NCI-H1105 (cell line): Measurements from ENCODE around the gene VGLL3.
"Not testable (repeated sequence)": the region's sequence is repeated elsewhere in the genome, so short reads cannot be mapped to it uniquely, and the experiment has no call there.

Experiments
- DNase-seq: peaks from one replicate; lab custom pipeline; 2025; lab: John Stamatoyannopoulos, UW

The VGLL3 gene

DNA sequence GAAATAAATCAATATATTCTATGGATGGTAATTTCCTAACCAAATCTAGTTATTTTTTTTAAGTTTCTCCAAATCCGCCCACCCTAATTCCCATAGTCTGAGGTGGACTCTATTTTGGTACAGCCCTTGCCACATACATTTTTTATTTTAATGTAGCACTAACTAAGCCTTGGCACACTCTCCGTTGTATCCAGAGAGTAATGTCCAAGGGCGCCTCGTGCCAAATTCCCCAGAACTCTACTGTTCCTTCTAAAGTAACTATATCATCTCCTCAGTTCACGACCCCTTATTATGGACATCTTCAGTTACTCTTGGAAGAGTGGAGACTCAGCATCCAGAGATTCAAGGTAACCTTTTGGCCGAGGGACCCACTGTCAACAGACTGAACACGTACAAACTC, 1.3 kb downstream of the VGLL3 start:
- DNase-seq = no peak

DNA sequence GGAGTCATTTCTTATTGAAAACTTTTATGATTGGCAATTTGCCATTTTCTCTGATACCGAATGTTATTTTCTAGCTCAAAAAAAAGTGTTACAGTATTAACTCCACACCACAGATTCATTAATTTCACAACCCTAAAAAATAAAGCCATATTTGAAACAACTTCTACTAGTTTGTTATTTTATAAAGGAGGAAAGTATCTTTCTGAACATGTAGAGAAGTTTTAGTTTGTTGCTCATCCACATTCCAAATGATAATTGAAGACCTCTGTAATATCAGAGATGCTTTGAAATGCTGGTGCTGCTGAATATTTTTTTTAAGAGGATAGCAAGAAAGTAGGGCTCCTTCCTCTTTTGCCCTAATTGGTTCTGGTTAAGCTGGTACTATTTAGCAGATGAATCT, 1.9 kb downstream of the VGLL3 start:
- no peak for DNase-seq

DNA sequence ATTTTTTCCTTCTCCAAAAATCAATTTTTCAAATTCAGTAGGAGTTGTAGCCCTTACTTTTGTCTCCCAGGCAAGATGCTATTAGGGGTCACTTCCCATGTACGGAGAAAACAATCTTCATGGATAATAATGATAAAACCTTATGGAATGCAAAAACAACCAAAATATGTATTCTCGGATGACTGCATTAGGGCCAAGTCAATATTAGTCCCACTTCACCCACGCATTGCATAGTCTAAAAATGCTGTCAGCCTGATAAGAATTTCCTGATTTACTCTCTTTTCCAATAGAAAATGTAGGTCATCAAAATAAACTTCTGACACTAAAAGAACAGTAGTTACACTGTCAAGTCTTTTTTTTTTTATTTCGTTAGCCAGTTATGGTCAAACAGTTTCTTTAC, 2.7 kb downstream of the VGLL3 start:
- DNase-seq = no peak

DNA sequence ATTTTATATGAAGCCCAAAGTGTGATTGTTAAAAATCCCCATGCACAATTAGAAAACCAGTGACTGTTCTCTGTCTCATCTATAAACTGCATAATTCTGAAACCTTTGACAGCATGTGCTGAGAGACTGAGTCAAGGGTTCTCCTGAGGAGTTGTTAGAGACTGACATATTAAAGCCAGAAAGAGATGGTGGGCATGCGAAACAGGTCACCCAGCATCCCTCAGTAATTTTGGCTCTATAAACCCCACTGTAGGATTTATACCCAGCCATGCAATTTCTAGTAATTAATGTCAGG, 3.6 kb downstream of the VGLL3 start:
- no peak for DNase-seq

DNA sequence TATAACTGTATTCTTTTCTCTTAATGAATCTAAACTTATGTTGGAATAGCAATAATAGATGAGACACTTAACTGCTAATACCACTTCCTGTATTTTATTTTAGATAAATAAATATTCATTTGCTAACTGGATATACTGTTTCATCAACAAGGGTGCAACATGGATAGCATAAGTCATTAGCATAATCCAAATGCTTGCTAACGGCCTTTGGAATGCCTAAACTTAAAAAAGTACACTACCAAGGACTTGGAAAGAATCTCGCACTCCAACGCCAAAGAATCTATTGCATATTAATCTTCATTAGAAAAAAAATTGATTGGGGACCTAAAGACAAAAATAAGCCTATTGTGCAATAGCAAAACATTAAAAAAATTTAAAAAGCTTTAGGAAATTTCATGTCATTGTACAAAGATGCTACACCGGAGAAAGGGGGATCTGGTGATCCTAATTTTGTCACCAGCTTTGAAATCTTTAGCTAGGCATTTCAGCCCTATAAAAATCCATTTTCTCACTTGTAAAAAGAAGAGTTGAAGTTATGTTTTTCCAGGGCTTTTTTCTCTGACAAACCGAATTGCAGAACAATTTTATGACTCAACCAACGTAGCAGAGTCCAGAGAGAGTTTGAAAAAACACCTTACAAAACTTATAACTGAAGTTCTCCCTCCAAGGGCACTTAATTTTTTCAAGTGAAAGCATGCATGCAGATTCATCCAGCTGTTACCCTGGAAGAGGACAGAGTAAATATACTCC, 4.1 kb downstream of the VGLL3 start:
- DNase-seq = no peak

DNA sequence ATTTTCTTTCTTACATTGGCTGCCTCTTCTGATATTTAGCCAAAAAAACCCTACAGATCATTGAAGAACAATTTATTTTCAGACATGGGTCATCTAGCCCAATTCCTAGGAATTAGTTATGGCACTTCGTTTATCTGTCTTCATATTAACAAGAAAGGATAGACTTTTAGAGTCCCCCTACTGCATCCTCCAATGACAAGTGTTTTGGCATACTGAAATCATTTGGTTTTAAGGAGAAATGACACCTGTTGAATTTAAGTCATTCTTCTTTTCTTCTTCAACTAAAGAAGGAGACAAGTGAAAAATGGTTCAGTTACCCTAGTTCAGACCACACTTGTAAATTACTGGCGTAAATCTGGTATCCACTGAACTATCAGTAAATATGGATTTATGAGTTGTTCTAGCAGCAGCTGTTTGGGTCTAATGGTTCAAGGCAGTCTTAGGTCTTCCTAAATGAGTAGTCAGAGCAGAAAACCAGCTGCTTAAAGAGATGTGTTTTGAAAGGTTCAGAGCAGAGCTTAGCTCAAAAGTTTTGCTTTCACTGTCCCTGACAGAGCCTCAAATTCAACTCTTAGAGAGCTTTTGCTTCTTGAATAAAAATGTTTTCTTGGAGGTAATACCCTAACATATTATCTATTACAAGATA, 5.6 kb downstream of the VGLL3 start:
- DNase-seq = no peak

DNA sequence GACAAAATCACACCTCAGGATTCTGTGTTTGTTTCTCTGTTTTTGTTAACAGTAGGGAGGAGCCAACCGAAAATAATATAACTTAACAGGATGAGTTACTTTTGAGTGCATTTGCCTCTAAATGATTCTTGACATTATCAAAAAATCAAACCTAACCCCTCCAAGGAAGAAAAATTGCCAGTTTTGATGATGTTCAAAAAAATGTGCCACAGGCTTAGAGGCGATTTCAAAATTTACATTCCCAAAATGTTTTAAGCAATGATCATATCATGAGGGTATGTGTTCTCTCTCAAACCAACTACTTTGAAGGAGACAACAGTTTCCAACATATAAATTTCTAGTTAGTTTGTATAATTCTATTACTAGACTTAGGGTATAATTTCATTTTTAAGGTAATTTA, 6.7 kb downstream of the VGLL3 start:
- no peak for DNase-seq

DNA sequence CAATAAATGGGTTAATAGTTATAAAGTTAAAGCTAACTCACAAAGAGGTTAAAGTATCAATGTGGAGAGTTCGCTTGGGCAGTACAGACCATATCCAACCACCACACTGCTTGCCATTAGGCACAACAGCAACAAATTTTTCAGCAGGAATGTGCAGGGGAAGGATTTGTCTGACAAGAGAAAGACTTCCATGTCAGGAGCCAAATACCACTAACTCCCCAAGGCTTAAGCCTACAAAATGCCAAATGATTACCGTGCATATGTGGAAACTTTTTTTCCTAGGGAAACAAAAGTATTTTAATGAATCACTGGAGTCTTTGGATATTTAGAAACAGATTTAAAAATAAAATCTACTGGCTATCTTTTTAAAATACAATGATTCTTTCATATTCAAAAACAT, 8.1 kb downstream of the VGLL3 start:
- no peak for DNase-seq

DNA sequence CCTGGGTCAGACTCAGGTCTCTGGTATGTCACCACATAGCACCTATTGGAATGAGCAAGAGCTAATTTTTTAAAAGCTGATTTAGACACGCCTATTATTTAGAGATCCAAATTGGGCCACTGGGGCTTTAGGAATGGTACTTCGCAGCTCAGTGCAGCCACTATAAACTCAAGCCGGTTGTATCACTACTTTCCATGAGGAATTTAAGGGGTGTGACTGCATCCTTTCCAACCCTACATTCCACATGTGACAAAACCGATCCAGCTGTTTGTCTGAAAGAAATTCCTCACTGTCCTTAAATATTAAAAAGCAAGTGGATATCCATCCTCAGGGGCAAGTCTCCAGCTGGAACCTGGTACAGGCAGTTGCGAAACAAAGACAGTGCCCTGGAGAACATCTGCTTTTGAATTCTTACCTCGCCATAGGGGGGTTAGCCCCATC, 12.8 kb downstream of the VGLL3 start:
- DNase-seq = no peak

DNA sequence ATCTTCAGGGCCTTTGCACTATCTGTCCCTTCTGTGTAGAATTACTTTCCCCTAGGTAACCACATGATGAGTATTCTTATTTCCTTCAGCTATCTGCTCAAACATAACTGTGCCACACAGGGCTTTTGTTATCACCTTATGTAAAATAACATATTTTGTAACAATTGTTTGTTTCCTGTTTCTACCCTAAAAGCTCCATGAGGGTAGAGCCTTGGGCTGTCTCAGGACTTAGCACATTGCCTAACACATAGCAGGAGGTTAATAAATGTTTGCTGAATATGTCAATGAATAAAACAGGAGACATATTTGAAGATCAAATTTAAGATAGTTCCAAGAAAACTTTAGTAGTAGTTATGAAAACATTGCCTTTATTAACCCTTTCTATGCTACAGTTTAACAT, 14.7 kb downstream of the VGLL3 start:
- no peak for DNase-seq

DNA sequence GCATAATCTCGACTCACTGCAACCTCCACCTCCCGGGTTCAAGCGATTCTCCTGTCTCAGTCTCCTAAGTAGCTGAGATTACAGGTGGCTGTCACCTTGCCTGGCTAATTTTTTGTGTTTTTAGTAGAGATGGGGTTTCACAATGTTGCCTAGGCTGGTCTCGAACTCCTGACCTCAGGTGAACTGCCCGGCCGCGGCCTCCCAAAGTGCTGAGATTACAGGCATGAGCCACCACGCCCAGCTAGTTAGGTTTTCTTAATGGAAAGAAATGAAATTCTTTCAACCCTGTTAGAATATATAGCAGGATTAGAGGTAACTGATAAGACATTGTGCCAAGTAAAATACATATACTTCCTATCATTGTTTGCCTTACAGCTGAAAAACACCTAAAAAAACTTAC, 16.8 kb downstream of the VGLL3 start:
- not testable (repeated sequence) for DNase-seq

DNA sequence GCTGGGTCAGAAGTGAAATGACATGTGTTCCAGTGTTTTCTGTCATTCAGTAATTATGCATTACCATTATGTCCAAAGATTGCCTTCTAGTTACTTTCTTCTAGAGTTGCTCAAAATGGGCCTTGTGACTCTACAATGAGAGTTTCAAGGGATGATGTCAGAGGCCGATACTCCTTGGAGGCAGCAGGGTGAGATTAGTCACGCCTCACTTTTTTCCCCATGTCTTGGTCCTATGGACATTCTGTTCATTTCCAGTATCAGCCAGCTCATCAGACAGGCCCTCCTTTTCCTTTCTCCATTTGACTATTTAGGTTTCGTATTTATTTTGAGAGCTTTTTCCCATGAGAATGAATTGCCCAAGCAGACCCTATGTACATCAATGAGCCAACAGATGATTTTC, 17.5 kb downstream of the VGLL3 start:
- no peak for DNase-seq

DNA sequence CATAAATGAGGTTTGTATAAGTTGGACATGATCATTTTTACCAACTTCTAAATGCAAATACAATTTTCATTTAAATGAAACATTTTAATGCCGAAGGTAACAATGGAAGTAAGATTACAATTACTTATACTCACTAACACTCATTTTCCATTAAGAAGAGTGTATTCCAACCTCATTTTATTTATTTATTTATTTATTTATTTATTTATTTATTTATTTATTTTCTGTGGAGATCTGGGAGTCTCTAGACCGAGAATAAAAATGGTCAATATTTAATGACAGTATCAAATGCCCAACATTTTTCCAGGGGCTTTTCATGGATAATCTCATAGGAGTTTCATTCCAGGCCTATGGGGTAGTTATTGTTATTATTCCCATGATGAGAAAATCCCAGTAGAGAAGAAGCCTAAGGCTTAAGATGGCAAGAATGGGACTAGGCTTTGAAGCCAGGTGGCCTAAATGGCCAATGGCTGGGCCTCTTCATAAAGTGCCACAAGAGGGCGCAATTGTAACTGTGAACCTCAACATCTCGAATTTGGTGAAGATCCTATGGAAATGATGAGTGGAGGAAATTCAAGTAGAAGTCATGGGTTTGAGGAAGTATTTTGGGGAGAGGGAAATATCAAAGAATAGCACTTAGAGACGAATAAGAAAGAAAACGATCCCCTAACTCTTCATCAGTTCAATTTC, 21.3 kb downstream of the VGLL3 start:
- no peak for DNase-seq

DNA sequence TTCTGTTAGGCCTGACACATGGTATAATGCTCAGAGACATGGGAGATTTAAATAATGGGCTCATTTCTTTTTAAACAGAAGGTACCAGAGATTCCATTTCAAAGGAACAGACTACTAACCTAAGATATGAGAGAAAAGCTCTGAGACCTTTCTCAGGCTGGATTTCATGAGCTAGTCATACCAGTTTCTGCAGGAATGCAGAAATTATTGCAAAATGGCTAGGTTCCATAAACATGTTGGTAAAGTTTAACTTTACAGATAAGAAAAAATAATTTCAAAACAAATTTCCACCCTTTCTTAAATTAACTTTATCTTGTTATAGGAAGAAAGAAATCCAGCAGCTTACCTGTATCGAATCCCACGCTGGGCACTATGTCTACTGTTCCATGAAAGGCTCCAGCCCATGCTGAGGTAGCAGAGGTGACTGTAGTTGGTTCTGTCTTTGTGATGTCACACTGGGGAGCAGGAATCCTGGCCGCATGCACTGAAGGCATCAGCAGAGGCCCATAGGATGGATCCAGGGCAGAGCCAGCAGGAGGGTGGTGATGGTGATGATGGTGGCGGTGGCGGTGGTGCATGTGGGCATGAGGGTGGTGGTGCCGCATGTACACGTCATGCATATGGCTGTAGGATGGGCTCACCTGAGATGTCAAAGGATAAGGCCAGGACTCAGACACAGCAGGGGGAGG, 22.6 kb downstream of the VGLL3 start:
- no peak for DNase-seq

DNA sequence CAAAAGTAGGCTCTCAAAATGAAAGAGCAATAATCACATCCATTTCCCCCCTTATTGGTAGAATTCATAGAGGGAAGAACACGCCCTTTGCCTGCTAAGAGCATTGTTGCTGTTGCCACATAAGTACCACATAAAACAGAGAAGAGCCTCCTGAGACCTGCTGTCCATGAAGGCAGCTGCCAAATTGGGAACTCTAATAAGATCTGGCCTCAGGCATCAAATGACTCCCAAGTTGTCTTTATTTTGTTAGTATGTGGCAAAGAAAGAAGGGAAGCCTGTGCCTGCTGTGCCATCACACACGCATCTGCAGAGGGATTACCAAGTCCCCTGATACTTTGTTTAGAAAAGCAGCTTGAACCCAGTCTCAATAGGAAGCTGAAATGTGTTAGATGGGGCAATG, 23.9 kb downstream of the VGLL3 start:
- DNase-seq = no peak

DNA sequence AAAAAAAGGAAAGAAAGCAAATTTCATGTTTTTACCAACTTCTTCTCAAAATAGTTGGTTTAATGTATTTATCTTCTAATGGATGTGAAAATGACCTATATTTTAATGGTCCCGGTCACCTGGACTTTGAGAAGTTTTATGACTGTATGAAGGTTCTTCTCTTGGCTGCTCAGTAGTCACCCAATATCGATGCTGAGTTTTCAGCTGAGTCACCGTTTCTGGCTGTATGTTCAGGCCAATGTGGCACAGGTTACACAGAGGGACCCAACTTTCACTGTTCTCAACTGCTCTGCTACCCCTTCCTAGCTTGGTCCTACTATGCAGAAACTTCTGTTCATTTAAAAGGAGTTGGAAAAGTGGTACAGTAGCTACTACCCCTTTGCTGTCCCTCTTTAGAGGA, 25.8 kb downstream of the VGLL3 start:
- DNase-seq = no peak

DNA sequence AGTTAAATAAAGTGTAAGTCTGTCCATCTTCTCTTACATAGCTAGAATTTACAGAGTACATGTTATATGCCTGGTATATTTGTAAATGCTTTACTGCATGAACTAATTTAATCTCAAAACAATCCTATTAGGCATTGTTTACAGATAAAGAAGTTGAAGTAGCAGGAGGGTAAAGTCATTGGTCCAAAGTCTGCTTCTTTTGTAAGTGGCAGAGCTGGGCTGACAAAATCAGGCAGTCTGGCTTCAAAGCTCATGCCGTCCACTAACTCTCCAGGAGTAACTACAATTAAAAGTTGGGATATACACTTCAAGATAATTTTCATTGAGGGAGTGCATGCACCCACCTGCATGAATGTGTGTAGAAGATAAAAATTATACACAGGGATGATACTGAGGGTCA, 27.3 kb downstream of the VGLL3 start:
- DNase-seq = no peak

DNA sequence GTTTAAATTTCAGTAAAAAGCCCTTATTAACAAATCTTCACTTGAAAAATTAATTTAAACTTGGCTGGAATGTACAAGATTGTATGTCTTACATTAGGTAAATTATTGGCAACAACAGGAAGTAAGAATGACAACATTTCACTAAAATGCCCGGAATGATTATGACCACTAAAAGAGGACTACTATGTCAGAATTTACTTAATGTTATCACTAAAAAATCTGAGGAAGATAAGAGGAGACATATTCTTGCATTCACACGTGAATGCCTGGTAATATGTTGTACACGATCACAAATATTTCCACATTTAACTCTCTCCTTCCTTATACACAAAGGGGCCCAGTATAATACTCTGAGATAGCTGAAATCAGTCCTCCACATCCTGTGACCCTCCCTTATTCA, 29.7 kb downstream of the VGLL3 start:
- DNase-seq = no peak

DNA sequence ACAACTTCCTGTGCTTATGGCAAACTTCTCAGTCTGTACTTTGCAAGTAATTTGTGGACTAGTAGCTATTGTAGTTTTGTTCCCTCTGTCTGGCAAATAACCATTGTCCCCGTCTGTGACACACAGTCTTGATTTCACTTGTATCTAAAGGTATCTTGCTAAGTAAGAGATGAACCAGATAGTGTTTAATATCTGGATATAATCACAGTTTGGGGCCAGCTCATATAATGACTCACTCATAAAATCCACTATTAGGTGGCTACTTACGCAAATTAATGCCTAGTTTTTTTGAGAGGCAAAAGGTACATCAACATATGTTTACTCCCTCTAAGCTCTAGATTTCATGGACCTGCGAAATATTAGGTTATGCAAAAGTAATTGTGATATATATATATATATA, 30.4 kb downstream of the VGLL3 start:
- no peak for DNase-seq

DNA sequence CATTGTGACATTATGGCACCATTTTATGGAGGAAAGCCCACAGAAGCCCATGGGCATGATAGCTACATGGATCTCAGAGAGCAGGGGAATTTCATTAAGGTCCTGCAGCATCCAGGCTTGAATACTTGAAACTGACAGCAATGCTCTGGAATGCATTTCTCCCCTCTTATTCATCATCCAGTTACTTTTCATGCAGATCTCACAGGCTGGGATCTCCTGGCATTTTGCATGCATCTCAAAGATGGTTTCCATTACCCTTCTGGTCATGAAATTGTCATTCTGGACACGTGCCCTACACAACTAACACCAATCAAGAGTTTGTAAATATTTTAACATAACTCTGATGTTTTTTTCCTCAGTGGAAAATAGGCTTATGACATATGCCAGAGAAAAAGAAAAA, 32.4 kb downstream of the VGLL3 start:
- no peak for DNase-seq

DNA sequence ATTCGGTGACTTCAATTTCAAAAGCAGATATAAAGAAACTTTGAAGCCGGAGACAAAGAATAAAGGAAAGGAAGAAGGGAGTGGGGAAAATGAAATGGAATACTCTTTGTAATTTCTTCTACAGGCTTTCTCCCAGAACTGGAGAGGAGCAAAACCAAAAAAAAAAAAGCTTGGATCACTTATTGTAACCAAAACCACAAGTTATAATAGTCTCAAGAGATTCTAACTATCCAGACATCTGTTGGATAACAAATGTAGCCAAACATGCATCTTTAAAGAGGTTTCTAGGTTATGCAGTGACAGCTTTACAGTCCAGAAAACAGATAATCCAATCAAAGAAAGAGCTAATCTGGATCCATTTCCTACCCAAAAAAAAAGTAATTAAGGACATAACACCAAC, 36.2 kb downstream of the VGLL3 start:
- no peak for DNase-seq

DNA sequence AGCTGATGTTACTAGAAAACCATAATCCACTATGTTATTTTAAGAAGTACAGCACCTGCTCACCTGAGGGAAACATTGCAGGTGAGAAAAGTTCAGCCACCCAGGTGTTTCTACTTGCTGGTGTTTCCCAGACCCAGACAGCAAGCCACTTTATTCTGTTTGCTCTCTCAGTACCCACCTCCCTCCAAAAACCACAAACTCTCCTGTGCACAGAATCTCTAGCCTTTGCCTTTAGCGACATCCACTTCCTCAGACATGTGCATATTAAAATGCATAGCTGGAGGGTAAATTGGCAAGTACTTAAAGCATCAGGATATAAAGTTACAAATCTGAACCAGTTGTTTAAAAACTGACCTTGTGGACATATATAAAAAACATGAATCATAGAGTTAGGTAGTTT, 36.7 kb downstream of the VGLL3 start:
- DNase-seq = no peak

DNA sequence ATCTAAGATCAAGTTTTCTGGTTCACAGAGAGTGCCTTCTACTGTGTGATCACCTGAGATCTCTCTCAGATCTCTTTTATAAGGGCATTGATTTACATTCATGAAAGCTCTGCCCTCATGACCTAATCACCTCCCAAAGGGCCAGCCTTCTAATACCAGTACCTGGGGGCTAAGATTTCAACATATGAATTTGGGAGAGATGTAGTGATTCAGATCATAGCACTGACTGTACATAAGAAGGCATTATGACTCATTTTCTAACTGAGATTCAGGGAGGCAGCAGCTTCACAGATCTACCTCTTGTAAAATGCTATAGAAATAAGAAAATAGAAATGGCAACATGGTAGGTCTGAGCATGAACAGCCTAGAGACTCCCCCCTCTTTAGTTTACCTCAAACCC, 39.6 kb downstream of the VGLL3 start:
- DNase-seq = no peak
